ENCODE data around the gene UGT1A4. TPM values are rescaled to one million over a fixed set of nuclear protein-coding genes. Genes with fewer than 3 reads are reported as not detected.
"Not testable (repeated sequence)": the region's sequence is repeated elsewhere in the genome, so short reads cannot be mapped to it uniquely, and the experiment has no call there.

Gene UGT1A4
- total RNA-seq, 4 donors from 2014 or later = 2.0 to 9.0 (median 4.9) TPM

DNA sequence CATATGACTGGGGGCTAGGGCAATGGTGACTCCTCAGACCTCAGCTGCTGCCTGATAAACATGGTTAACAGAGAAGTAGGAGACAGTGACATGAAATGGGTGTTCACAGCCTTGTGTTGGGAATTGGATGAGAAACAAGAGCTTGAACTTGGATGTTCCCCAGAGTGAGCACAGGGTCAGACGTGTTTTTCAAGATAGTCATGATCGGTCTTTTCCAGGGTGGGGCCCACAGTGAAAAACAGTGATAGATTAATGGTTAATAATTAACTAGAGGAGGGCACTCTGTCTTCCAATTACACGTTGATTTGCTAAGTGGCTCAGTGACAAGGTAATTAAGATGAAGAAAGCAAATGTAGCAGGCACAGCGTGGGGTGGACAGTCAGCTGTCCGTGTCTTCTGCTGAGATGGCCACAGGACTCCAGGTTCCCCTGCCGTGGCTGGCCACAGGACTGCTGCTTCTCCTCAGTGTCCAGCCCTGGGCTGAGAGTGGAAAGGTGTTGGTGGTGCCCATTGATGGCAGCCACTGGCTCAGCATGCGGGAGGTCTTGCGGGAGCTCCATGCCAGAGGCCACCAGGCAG is 10.3 kb downstream of the UGT1A4 start, which contains the start of gene UGT1A3:
UGT1A3 (plus strand) TSS at position 320 of the 579 bp plus-strand sequence; CDS start at position 405, 85 bp downstream.
- in situ Hi-C loops (cut with MboI; ENCODE audit: low pct_ligation_motif_present in 1 of 4, low pct_unique_long_range_greater_than_20kb in 1 of 4, low sequenced_read_pairs in 3 of 4) (no loop called here), intact Hi-C loops (cut with DNase I; ENCODE audit: low total_unique reads) (no loop called here)
- 63 to 75% methylated on average over 6 to 7 of the region's 8 CpGs for WGBS, 2 donors (ENCODE audit: low coverage in 1 of 2)
- Histone ChIP-seq H3K27ac (no peak within 1 kb of the TSS), H3K4me1 (no peaks in the 10 kb centered on the region), H3K27me3 (no peaks in the 10 kb centered on the region), H3K9me3 (no peaks in the 10 kb centered on the region), H3K36me3 (no peaks in the 10 kb centered on the region), H3K4me3 (no peak within 1 kb of the TSS)
- no peak for DNase-seq
- TF ChIP-seq EP300 (IDR thresholded peaks at IDR 0.05; ENCODE audit: low read depth) (no peak), POLR2A (IDR thresholded peaks at IDR 0.05) (no peak), POLR2AphosphoS5 (IDR thresholded peaks at IDR 0.05) (no peak)
- TF ChIP-seq, protein P1, sequence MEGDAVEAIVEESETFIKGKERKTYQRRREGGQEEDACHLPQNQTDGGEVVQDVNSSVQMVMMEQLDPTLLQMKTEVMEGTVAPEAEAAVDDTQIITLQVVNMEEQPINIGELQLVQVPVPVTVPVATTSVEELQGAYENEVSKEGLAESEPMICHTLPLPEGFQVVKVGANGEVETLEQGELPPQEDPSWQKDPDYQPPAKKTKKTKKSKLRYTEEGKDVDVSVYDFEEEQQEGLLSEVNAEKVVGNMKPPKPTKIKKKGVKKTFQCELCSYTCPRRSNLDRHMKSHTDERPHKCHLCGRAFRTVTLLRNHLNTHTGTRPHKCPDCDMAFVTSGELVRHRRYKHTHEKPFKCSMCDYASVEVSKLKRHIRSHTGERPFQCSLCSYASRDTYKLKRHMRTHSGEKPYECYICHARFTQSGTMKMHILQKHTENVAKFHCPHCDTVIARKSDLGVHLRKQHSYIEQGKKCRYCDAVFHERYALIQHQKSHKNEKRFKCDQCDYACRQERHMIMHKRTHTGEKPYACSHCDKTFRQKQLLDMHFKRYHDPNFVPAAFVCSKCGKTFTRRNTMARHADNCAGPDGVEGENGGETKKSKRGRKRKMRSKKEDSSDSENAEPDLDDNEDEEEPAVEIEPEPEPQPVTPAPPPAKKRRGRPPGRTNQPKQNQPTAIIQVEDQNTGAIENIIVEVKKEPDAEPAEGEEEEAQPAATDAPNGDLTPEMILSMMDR (IDR thresholded peaks at IDR 0.05) = no peak

DNA sequence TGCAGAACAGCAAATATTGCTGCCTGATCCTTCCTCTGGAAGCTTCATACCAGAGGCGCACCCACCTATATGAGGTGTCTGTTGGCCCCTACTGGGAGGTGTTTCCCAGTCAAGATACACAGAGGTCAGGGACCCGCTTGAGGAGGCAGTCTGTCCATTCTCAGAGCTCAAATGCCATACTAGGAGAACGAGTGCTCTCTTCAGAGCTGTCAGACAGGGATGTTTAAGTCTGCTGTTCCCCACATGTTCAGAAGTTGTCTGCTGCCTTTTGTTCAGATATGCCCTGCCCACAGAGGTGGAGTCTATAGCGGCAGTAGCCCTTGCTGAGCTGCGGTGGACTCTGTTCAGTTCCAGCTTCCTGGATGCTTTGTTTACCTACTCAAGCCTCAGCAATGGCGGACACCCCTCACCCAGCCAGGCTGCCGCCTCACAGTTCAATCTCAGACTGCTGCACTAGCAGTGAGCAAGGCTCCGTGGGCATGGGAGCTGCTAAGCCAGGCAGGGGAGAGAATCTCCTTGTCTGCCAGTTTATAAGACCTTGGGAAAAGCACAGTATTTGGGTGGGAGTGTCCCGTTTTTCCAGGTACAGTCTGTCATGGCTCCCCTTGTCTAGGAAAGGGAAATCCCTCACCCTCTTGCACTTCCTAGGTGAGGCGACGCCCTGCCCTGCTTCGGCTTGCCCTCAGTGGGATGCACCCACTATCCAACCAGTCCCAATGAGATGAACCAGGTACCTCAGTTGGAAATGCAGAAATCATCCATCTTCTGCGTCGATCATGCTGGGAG is 18.5 kb downstream of the UGT1A4 start:
- H3K4me1 ChIP-seq; H3K36me3 ChIP-seq; H3K27me3 ChIP-seq; intact Hi-C loops (cut with DNase I; ENCODE audit: low total_unique reads); in situ Hi-C loops (cut with MboI; ENCODE audit: low pct_ligation_motif_present in 1 of 4, low pct_unique_long_range_greater_than_20kb in 1 of 4, low sequenced_read_pairs in 3 of 4); H3K4me3 ChIP-seq; H3K9me3 ChIP-seq; H3K27ac ChIP-seq: not testable (repeated sequence)
- 75 to 100% methylated on average over 2 to 13 of the region's 14 CpGs for WGBS, 2 donors (ENCODE audit: low coverage in 1 of 2)
- peak; percentile 22 for DNase-seq

DNA sequence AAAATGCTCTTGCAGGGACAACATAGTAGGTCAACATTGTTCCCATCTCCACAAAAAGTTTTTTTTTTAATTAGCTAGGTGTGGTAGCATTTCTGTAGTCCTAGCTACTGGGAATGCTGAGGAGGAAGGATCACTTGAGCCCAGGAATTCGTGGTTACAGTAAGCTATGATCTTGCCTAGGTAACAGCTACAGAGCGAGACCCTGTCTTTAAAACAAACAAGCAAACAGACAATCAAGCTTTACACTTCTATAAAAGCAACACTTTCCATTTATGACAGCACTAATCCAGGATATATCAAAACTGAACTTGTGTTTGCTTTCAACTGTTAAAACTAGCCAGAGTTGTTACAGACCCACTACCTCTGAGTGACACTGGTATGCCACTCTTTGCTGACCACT is 22.3 kb downstream of the UGT1A4 start:
- Histone ChIP-seq H3K36me3 (no peaks in the 10 kb centered on the region), H3K27ac (no peak overlapping the region), H3K4me3 (no peak overlapping the region), H3K27me3 (no peaks in the 10 kb centered on the region), H3K4me1 (peaks cover 0 to 4% (median 0%) of the 10 kb centered on the region in 4 donors), H3K9me3 (no peaks in the 10 kb centered on the region)
- intact Hi-C loops (cut with DNase I; ENCODE audit: low total_unique reads) (no loop called here), in situ Hi-C loops (cut with MboI; ENCODE audit: low pct_ligation_motif_present in 1 of 4, low pct_unique_long_range_greater_than_20kb in 1 of 4, low sequenced_read_pairs in 3 of 4) (no loop called here)
- TF ChIP-seq POLR2A (IDR thresholded peaks at IDR 0.05) (no peak), POLR2AphosphoS5 (IDR thresholded peaks at IDR 0.05) (no peak), EP300 (IDR thresholded peaks at IDR 0.05; ENCODE audit: low read depth) (no peak)
- TF ChIP-seq, protein P1 (IDR thresholded peaks at IDR 0.05) = no peak
- 44 to 55% methylated on average over 1 to 2 of the region's 2 CpGs for WGBS, 2 donors (ENCODE audit: low coverage in 1 of 2)
- DNase-seq = no peak

DNA sequence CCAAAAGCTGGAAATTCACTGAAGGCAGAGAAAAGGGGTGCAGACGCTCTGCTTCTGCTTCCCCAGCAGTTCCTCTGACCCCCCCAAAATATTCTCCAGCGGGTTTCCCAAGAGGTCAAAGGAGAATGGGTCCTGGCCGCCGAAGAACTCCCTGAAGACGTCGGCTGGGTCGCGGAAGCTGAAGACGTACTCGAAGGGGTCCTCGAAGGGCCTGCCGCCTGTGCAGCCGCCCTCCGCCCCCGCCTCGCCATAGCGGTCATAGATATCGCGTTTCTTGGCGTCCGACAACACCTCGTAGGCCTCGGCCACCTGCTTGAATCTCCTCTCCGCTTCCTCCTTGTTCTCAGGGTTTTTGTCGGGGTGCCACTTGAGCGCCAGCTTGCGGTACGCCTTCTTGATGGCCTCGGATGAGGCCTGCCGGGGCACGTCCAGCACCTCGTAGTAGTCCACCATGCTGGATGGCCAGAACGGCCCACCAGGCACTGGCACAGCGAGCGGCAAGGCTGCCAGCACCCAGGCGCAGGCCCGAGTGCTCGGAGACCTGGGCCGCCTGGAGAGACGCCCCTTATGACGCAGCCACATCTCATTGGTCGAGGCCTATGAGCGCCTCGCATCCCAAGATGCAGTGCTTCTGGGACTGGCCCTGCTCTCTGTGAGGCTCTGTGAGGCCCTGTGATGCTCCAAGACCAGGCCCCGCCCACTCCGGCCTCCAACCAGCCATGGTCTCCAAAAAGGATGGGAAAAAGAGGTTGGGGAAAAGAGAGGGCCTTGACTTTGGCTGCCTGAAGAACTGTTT is 25.1 kb downstream of the UGT1A4 start:
- TF ChIP-seq POLR2A (IDR thresholded peaks at IDR 0.05) = no peak
- no peak for TF ChIP-seq EP300 (IDR thresholded peaks at IDR 0.05; ENCODE audit: low read depth)
- no peak for TF ChIP-seq POLR2AphosphoS5 (IDR thresholded peaks at IDR 0.05)
- TF ChIP-seq, protein P1 (IDR thresholded peaks at IDR 0.05) = no peak
- H3K4me1 ChIP-seq = no peaks in the 10 kb centered on the region
- intact Hi-C loops (cut with DNase I; ENCODE audit: low total_unique reads) = no loop called here
- in situ Hi-C loops (cut with MboI; ENCODE audit: low pct_ligation_motif_present in 1 of 4, low pct_unique_long_range_greater_than_20kb in 1 of 4, low sequenced_read_pairs in 3 of 4) = no loop called here
- H3K27ac ChIP-seq = no peak overlapping the region
- H3K4me3 ChIP-seq = no peak overlapping the region
- H3K36me3 ChIP-seq = no peaks in the 10 kb centered on the region
- H3K27me3 ChIP-seq = no peaks in the 10 kb centered on the region
- no peaks in the 10 kb centered on the region for H3K9me3 ChIP-seq
- WGBS, 2 donors (ENCODE audit: low coverage in 1 of 2) = 93% methylated on average over 44 of the region's 46 CpGs; no CpG with 5 or more reads in 1 of the 2 donors
- DNase-seq = no peak
